MCF 10A (cell line): ENCODE measurements around the gene DYRK4. TPM values are rescaled to one million over a fixed set of nuclear protein-coding genes. Genes with fewer than 3 reads are reported as not detected.

Experiments used
- BruUV-seq: library from RNA; stranded (reverse); fragments of 400-500 nt; replicated peaks from 2 replicates; lab custom pipeline; 2021; lab: Mats Ljungman, UMichigan
- CTCF ChIA-PET: fragments of 300-600 bp; sonication (Branson Sonifier 250); formaldehyde crosslinking; extraction: SDS; loops from one replicate; lab custom pipeline; 2021; ENCODE audit warnings: antibody characterized with exemption, inconsistent platforms; lab: Yijun Ruan, JAX
- POLR2A ChIA-PET: fragments of 300-600, 350-650 bp; sonication (Branson Sonifier 250); formaldehyde crosslinking; extraction: SDS; loops from one replicate; lab custom pipeline; 2020; ENCODE audit warnings: antibody characterized with exemption, inconsistent platforms; lab: Yijun Ruan, JAX
- DNase-seq: peaks from one replicate; pipeline ENCODE4 v3.0.0-alpha.2; 2018; ENCODE audit not compliant: unreplicated experiment
- H3K27ac Mint-ChIP-seq: one replicate; pipeline ENCODE4 v1.8.0; 2022; ENCODE audit warnings: mild to moderate bottlenecking, low read depth, mixed read lengths; ENCODE audit not compliant: unreplicated experiment
- H3K27me3 Mint-ChIP-seq: one replicate; pipeline ENCODE4 v1.8.0; 2022; ENCODE audit warnings: mixed read lengths; ENCODE audit not compliant: insufficient read depth, unreplicated experiment
- H3K36me3 Mint-ChIP-seq: one replicate; pipeline ENCODE4 v1.8.0; 2022; ENCODE audit warnings: mild to moderate bottlenecking, moderate library complexity, mixed read lengths; ENCODE audit not compliant: insufficient read depth, unreplicated experiment
- H3K4me1 Mint-ChIP-seq: one replicate; pipeline ENCODE4 v1.8.0; 2022; ENCODE audit warnings: mixed read lengths; ENCODE audit not compliant: insufficient read depth, unreplicated experiment
- H3K4me3 Mint-ChIP-seq: one replicate; pipeline ENCODE4 v1.8.0; 2022; ENCODE audit warnings: mild to moderate bottlenecking, moderate library complexity, mixed read lengths; ENCODE audit not compliant: unreplicated experiment
- H3K9me3 Mint-ChIP-seq: one replicate; pipeline ENCODE4 v1.8.0; 2022; ENCODE audit warnings: mixed read lengths; ENCODE audit not compliant: unreplicated experiment
- intact Hi-C: fragments of 100-400 bp; cut with micrococcal nuclease; formaldehyde crosslinking; loops from 2 replicates; pipeline ENCODE4 v1.14.1; 2022
- total RNA-seq: library from RNA; stranded (reverse); gene quantifications from 2 replicates; pipeline ENCODE4 v1.2.3, GENCODE V29; 2022
- TF ChIP-seq, protein P1 (sequence below): fragments of 200-600 bp; IDR thresholded peaks from one replicate; pipeline ENCODE4 v1.8.0; 2022; ENCODE audit warnings: antibody characterized with exemption, mild to moderate bottlenecking; ENCODE audit not compliant: unreplicated experiment

DYRK4 gene
- total RNA-seq, 1 experiment from 2014 or later: 77.9 TPM

DNA sequence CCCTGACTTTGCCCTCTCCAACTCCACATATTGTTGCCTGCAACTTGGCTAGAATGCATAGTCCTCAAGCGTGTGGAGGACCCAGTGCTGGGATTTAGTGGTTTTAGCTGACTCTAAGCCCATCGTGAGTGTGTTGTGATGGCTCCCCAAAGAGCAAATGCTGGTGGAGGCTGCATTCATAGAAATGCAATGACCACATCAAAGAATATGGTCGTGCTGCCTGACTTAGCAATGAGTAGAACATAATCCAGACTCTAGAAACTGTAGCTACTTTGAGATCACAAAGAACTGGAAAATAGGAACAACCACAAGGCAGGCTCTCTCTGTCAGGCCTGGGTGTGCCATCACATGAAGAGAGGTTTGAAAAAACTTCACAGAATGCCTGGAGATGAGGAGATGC, 1.3 kb downstream of the DYRK4 start:
- intact Hi-C loops: no loop called here
- Mint-ChIP-seq H3K4me3 (no peak overlapping the region), H3K27me3 (no peaks in the 10 kb centered on the region), H3K4me1 (no peaks in the 10 kb centered on the region), H3K27ac (no peak overlapping the region), H3K9me3 (no peaks in the 10 kb centered on the region), H3K36me3 (no peaks in the 10 kb centered on the region)
- TF ChIP-seq, protein P1, sequence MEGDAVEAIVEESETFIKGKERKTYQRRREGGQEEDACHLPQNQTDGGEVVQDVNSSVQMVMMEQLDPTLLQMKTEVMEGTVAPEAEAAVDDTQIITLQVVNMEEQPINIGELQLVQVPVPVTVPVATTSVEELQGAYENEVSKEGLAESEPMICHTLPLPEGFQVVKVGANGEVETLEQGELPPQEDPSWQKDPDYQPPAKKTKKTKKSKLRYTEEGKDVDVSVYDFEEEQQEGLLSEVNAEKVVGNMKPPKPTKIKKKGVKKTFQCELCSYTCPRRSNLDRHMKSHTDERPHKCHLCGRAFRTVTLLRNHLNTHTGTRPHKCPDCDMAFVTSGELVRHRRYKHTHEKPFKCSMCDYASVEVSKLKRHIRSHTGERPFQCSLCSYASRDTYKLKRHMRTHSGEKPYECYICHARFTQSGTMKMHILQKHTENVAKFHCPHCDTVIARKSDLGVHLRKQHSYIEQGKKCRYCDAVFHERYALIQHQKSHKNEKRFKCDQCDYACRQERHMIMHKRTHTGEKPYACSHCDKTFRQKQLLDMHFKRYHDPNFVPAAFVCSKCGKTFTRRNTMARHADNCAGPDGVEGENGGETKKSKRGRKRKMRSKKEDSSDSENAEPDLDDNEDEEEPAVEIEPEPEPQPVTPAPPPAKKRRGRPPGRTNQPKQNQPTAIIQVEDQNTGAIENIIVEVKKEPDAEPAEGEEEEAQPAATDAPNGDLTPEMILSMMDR: no peak
- BruUV-seq: no TSS peak
- DNase-seq: no peak
- ChIA-PET POLR2A (no interaction called here), CTCF (no interaction called here)

- no peaks in the 10 kb centered on the region for H3K36me3 Mint-ChIP-seq
- POLR2A ChIA-PET: no interaction called here
Observed at GRCh38 chr12:4564818-4565217, 2.8 kb downstream of the DYRK4 start.

DNA sequence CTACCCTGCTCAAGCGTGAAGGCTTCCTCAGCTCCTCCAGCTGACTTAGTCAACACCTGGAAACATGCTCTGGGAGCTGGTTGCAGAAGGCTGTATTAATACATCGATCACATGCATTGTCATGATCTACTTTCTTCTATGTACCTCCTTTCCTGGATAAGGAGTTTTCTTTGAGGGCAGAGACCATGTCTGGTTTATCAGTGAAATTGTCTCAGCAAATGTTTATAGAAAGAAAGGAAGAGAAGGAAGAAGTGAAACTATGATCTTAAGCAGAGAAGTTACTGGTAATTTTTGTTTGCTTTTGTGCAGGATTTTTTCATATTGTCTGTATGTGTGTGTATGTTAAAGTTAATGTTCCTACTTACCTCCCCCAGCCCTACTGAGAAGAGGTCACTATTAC, 4.5 kb downstream of the DYRK4 start:
- intact Hi-C loops: no loop called here
- DNase-seq: no peak
- Mint-ChIP-seq H3K27ac (no peak overlapping the region), H3K9me3 (no peaks in the 10 kb centered on the region), H3K4me1 (no peaks in the 10 kb centered on the region), H3K4me3 (no peak overlapping the region), H3K36me3 (no peaks in the 10 kb centered on the region), H3K27me3 (no peaks in the 10 kb centered on the region)
- CTCF ChIA-PET: interaction anchor here (1.1 kb wide), 1 partner anchor 69 kb away, joined by 3 read pairs; no protein-coding TSS in a partner anchor
- TF ChIP-seq, protein P1: no peak
- POLR2A ChIA-PET: interaction anchor here (0.9 kb wide), 1 partner anchor 12 kb away, joined by 3 read pairs; no protein-coding TSS in a partner anchor
- BruUV-seq: no TSS peak

More at GRCh38 chr12:4564818-4565217, 2.8 kb downstream of the DYRK4 start:
- Mint-ChIP-seq H3K4me3 (no peak overlapping the region), H3K4me1 (no peaks in the 10 kb centered on the region), H3K27me3 (no peaks in the 10 kb centered on the region), H3K9me3 (no peaks in the 10 kb centered on the region), H3K27ac (no peak overlapping the region)
- intact Hi-C loops: no loop called here
- TF ChIP-seq, protein P1: no peak
- DNase-seq: no peak
- no TSS peak for BruUV-seq
- CTCF ChIA-PET: interaction anchor here (0.6 kb wide), 2 partner anchors 520 to 872 kb away, joined by 4 to 6 read pairs; no protein-coding TSS in a partner anchor

DNA sequence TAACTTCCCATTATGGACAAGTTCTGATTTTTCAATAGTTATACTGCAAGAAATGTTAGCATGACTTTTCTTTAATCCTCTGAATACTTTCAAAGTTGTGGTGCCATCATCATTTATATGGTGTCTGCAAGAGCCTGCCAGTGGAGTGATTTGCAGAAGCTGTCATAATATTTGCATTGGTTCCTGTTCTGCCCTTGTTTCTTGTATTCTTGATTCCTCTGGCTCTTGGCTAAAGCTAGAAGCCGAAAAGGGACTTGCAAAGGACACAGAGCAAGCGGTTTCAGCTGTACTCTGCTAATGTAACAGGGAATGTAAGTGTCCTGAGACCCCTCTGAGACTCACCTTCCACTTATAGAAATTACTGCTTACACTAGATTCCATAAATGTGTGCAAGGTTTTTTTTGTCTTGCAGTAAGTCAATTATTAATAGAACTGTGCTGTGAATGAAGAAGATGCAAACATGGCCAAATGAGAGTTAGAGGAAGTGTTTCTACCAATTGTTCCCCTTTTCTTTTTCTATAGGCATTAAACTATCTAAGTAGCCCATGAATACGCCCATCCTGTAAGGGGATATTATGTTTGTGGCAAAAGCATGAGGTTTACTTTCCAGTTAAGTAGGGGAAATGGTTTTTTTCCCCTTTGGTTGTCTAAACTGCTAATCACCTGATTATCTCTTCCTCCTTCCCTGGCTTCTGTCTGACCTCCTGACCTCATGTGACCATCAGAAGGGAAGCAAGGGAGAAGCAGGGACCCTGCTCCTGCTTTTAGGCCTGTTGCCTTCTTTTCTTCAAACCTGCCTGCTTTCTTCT, 5.3 kb downstream of the DYRK4 start:
- Mint-ChIP-seq H3K27me3 (no peaks in the 10 kb centered on the region), H3K9me3 (no peaks in the 10 kb centered on the region), H3K36me3 (no peaks in the 10 kb centered on the region), H3K4me3 (no peak overlapping the region), H3K4me1 (no peaks in the 10 kb centered on the region), H3K27ac (no peak overlapping the region)
- BruUV-seq: no TSS peak
- ChIA-PET CTCF (interaction anchor here (0.5 kb wide), 1 partner anchor 167 kb away, joined by 3 read pairs; no protein-coding TSS in a partner anchor), POLR2A (no interaction called here)
- intact Hi-C loops: no loop called here
- TF ChIP-seq, protein P1: no peak
- DNase-seq: no peak
